Fibroblast of skin of right quadriceps (primary cell): ENCODE data around the gene MT1A.

Experiments
- DNase-seq: peaks from one replicate; pipeline ENCODE4 v3.0.0-alpha.2; 2013

Gene MT1A

DNA sequence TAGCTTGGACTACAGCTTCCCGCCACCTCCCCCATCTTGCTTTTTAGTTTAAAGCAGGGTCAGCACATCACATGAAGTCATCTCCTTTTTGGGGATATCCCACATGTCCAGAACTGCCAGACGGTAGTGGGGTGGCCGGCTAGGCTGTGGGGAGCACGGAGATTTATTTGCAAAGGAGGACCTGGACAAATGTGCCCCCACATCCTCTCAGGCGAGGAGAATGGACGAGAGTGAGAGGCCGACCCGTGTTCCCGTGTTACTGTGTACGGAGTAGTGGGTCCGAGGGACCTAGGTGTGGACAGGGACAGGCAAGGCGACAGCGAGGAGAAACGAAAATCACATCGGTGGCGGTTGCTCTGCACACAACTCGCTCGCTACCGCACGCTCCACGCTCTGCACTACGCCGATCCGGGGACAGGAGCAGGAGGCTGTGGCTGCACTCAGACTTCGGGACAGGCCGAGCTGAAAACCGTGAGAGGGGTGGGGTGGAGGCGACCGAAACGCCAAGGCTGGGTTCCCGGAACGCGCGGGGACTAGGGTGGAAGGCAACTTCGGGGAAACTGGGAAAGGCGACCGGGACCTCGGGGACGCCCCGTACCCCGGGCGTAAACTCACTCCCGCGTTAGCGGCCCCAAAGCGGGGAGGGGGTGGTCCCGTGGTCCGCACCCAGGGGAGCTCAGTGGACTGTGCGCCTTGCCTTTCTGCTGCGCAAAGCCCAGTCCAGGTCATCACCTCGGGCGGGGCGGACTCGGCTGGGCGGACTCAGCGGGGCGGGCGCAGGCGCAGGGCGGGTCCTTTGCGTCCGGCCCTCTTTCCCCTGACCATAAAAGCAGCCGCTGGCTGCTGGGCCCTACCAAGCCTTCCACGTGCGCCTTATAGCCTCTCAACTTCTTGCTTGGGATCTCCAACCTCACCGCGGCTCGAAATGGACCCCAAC, at the start of gene MT1A:
Gene MT1A, plus strand, starts transcription at position 853 of the 937 bp plus-strand sequence. Its CDS starts 73 bp downstream, at position 926.
- DNase-seq: no peak

DNA sequence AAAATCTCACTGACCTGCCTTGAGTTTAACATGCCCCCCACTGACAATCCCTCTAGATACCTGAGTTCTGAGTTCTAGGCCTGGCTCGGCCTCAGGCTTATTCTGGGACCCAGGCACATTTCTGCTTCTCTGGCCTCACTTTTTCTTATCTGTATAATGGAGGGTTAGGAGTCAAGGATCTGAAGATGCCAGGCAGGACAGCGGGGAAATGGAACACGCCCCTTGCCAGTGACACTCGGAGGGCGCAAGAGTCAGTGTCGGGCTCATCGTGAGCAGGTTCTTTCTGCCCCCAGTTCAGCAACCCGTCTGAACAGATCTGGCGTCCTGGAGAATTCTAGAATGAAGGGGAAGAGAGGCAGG, 49.7 kb upstream of the MT1A start:
- no peak for DNase-seq

DNA sequence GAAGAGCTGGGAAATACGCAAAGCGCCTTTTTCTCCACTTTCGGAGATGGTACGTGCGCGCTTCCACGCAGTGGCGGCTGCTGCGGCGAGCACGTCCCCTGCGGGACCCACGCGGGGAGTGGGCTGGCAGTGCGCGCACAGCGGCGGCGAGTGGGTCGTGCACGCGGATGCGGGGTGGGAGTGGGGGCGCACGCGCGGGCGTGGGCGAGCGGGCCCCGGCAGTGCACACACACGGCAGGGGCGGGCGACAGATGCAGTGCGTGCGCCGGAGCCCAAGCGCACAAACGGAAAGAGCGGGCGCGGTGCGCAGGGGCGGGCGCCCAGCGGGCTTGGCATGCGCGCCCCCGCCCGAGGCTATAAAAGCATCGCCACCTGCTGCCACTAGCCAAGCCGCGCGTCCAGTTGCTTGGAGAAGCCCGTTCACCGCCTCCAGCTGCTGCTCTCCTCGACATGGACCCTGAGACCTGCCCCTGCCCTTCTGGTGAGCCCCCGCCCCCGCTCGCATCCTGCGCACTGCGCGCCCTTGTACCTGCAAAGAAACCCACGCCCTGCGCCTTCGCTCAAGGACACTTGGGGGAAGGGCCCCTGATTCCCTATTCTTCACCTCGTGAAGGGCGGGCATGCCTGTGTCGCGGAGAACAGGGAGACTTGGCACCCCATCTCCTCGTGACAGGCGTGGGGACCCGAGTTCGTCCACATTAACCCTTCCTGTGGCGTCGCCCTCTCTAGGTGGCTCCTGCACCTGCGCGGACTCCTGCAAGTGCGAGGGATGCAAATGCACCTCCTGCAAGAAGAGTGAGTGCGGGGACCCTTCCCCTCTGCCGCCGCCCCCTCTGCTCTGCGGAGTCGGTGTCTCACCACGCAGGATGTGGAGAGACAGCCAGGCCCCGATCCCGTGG, 49.1 kb upstream of the MT1A start, which contains the start of gene MT3:
Gene MT3, plus strand, starts transcription at position 388 of the 899 bp plus-strand sequence. Its CDS starts 63 bp downstream, at position 451.
- no peak for DNase-seq

DNA sequence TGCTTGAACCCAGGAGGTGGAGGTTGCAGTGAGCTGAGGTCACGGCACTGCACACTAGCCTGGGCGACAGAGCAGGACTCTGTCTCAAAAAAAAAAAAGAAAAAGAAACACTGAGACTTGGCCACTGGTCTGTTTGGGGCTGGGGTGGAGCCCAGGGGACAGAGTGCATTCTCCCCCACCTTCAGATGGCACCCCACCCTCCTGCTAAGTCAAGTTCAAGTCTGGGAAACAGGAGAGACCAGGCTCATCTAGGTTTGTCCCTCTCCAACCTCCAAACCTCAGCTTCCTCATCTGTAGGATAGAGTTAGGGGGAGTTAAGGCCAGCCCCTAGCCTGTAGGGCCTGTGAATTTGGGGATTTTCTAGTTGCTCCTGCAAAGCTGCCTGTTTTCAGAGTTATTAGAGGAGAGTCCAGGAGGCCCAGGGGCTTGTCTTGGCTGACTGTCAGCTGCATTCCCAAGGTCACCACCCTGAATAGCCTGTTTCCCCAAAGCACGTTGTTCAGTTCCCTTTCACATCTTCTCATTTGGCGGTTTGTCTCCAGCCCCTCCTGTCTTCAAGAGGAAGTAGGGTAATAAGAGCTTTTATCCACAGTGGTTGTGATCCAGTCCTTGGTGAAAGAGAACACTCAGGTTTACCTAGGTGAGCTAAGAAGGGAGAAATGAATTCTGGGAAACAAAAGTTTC, 46.9 kb upstream of the MT1A start:
- DNase-seq: no peak

DNA sequence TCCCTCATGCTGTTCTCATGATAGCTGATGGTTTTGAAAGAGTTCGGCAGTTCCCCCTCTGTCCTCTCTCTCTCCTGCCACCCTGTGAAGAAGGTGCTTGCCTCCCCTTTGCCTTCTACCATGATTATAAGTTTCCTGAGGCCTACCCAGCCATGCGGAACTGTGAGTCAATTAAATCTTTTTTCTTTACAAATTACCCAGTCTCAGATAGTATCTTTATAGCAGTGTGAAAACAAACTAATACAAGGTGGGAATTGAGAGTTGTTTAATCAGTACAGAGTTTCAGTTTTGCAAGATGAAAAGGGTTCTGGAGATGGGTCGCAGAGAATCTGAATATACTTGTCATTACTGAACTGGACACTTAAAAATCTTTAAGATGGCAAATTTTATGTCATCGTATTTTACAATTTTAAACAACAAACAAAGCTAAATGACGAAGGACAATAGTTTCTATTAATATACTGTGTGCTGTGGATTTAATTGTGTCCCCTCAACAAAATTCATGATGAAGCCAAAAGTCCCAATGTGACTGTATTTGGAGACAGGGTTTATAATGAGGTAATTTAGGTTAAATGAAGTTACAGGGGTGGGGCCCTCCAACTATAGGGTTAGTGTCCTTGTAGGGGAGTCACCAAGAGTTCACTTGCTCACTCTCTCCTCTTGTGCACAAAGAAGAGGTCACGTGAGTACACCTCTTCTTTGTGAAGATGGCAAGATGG, 44.7 kb upstream of the MT1A start:
- DNase-seq: no peak

DNA sequence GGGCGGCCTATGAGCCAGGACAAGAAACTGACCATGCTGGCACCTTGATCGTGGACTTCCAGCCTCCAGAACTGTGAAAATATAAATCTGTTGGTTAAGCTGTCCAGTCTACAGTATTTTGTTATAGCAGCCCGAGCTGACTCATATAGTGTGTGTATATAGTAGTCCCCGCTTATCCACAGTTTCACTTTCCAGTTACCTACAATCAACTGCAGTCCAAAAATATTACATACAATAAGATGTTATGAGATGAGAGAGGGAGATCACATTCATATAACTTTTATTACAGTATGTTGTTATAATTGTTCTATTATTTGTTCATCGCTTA, 44.2 kb upstream of the MT1A start:
- no peak for DNase-seq

DNA sequence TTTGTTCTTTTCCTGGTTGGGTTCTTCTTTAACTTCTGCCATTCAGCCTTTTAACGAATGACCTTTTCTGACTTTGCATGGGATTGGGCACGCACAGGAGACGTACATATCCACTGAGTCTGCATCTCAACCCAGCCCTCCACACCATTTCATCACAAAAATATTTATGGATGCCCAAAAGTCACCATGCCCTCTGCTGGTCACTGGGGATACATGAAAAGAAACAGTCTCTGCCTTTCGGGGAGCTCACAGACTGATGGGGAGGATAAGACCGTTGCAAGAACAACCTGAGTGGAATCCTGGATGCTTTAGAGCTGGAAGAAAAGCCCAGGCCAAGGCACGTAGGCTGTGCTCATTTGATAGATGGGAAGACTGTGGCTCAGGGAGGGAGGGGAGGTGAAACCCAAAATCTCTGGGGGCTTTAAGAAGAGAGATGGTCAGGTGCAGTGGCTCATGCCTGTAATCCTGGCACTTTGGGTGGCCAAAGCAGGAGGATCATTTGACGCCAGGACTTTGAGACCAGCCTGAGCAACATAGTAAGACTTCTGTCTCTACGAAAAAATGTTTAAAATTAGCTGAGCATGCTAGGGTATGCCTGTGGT, 38.0 kb upstream of the MT1A start:
- DNase-seq: peak; percentile 59

DNA sequence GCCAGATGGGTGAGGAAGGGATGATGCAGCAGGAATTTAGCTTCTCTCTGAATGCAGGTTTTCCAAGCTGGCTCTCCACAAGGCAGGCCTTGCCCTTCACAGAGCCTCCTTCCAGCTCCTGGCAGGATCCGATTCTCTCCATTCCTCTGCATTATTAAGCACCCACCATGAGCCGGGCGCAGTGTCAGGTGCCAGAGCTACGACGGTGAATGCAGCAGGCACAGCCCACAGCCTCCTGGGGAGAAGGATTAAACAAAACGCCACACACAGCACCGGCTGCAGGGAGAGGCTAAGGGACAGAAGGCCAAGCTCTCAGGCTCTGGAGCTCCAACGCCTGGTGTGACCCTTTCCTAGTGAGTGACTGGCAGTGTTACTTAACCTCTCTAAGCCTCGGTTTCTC, 37.1 kb upstream of the MT1A start:
- no peak for DNase-seq

DNA sequence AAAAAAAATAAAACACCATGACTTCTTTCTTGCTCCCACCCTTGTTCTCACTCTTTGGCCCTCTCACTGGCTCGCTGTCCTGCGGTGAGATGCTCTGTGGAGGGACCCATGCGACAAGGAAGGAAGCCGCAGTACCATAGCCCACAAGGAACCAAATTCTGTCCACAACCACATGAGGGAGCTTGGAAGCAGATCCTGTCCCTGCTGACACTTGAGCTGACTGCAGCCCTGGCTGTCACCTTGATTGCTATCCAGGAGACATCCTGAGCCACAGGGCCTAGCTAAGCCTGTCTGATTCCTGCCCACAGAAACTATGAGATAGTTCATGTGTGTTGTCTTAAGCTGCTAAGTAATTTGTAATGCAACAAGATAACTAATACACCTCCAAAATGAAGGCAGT, 34.9 kb upstream of the MT1A start:
- peak; percentile 42 for DNase-seq

DNA sequence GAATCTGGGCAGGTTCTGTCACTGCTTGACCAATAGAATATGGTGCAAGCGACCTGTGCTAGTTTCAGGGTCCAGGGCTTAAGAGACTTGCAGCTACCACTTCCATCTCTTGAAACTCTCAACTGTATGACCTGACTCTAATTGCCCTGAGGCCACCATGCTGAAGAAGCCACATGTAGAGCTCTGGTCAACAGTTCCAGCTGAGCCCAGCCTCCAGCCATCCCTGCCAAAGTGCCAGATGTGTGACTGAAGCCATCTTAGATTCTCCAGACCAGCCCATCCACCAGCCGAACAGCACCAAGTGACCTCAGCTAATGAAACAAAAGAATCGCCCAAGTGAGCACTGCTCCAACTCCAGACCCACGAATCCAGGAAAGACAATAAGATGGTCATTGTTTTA, 33.5 kb upstream of the MT1A start:
- DNase-seq: no peak

DNA sequence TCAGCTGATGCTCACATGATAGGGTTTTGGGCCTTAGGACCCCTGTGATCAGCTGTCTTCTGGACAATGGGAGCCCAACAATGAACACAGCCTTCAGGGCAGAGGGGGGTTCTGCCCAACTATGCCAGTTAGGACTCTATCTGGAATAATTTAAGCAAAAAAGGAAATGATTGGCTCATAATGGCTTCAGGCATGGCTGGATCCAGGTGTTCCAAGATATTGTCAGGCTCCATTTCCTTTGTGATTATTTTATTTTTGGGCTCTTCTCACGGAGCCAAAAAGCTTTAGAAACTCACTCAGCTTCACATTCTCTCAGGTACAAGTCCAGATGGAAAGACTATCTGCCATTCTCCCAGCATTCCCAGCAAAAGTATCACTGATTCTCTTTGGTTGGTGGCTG, 33.0 kb upstream of the MT1A start:
- DNase-seq: no peak

DNA sequence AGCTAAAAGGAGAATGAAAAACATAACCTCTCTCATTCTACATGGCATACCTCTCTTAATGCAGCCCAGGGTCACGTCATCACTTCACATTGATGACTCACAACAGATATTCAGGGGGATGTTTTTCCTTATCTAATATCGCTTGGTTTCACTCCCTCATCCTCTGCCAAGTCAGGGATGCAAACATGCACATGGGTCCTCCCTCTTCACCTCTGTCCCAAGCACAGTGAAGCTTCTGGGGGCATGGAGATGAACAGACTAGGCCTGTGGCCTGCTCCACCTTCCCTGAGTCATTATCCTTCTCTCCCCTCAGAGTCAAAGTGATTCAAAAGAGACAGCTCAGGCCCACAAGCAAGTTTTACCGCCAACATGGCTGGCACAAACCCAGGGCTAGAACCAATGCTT, 32.4 kb upstream of the MT1A start:
- DNase-seq: peak; percentile 71

DNA sequence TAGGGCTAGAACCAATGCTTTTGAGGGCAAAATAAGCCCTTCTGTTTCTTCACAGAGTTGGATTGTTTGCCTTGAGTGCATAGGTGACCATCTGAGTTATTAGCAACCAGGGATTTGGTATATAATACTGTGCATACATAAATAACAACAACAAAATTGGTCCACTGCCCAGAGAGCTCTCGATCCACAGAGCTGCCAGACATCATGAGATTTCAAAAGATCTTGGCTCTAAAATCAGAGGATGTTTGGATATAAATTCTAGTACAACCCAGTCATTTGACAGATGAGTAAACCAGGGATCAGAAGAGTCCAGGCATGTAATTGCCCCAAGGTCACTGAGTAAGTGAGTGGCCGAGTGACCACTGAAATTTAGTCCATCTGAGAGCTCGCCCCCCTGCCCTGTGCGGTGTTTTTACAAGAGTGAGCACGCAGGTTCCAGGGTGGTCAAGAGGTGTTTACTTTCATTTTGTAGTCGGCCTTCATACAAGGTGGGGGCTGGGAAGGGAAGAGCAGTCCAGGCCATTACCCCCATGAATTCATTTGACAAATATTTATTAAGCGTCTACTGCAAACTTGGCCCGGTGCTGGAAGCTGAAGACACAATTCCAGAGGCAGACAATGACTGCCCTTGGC, 31.9 kb upstream of the MT1A start:
- DNase-seq: no peak

DNA sequence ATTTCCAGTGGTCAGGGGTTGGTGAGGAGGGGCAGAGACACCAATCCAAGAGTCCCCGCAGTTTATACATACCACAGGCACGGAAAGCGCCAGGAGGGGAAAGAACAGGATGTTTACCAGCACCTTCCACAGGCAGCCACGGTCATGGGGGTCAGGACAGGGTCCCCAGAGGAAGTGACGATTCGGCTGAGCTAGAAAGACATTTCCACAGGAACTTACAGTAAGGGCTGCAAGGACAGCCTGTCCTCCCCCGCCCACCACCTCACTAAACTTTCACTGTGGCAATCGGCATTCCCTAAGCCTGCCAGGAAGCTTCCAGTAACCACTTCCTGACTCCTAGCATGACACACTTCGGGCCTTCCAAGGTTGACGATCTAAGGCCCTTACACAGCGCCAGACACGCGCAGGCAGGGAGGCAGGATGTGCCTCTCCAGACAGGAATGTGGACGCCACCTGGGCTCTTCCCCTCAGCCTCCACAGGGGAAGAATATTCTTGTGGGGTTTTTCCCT, 31.3 kb upstream of the MT1A start:
- peak; percentile 98 for DNase-seq

DNA sequence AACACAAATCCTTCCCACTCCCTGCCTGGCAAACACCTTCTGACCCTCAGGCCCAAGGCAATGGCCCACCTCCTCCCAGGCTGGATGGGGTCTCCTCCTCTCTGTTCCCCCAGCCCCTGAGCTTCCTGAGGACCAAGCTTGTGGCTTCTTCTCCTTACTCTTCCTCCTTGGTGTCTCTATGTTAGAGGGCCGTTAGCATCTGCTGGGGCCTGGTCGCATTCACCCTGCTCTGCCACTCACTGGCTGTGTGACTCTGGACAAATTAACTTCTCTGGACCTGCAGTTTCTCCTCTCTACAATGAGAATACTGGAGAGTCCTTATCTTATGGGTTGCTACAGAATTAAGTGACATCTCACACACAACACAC, 30.8 kb upstream of the MT1A start:
- DNase-seq: no peak

DNA sequence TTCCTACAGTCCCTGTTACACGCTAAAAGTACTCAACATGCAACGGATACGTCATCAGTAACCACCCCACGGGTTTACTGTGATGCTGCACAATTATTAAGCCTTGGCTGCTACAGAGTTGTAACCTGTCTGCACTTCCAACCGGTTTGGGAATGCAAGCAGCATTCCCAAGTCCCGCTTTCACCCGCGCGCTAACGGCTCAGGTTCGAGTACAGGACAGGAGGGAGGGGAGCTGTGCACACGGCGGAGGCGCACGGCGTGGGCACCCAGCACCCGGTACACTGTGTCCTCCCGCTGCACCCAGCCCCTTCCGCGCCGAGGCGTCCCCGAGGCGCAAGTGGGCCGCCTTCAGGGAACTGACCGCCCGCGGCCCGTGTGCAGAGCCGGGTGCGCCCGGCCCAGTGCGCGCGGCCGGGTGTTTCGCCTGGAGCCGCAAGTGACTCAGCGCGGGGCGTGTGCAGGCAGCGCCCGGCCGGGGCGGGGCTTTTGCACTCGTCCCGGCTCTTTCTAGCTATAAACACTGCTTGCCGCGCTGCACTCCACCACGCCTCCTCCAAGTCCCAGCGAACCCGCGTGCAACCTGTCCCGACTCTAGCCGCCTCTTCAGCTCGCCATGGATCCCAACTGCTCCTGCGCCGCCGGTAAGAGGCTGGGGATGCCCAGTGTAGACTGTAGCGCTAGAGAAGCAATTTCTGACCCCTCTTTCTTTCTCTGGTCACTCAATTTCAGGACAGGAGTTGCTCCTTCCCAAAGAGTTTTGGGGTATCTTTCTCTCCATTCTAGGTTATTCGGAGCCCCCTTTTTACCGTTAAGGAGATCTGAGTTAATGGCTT, 30.2 kb upstream of the MT1A start, which contains the start of gene MT2A:
Gene MT2A, plus strand, starts transcription at position 542 of the 833 bp plus-strand sequence. Its CDS starts 72 bp downstream, at position 614.
- peak; percentile 96 for DNase-seq

DNA sequence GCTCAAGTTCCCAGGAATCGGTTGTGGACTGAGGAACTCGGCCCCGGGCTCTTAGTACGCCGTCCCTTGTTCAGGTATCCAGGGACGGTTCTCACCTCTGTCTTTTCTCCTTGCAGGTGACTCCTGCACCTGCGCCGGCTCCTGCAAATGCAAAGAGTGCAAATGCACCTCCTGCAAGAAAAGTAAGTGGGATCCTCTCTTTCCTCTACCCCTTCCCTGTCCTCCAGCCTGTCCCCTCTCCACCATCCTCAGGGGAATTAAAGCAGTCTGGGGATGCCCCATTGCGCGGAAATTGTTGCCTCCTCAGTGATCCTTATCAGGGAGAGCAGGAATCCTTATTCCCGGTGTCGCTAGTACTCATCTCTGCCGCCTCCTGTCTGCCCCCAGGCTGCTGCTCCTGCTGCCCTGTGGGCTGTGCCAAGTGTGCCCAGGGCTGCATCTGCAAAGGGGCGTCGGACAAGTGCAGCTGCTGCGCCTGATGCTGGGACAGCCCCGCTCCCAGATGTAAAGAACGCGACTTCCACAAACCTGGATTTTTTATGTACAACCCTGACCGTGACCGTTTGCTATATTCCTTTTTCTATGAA, 29.5 kb upstream of the MT1A start:
- no peak for DNase-seq

DNA sequence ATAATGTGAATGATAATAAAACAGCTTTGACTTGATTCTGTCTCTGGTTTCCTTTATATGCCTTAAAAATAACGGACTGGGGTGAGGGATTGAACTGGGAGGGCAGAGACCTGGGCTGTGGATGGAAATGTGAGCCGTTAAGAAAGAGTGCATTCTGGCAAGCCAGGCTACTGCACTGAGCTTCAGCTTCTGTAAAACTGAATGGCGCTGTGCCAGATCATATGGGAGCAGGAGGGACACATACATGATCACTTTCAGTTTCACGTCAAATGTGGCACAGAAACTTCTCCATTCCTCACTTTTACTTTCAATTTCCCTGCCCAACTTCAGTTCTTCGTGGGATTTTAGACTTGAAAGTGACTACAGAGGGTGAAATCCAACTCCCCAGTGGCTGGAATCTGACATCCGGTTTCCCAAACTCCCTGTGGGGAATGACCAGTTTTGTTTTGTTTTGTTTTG, 29.0 kb upstream of the MT1A start:
- peak; percentile 77 for DNase-seq

DNA sequence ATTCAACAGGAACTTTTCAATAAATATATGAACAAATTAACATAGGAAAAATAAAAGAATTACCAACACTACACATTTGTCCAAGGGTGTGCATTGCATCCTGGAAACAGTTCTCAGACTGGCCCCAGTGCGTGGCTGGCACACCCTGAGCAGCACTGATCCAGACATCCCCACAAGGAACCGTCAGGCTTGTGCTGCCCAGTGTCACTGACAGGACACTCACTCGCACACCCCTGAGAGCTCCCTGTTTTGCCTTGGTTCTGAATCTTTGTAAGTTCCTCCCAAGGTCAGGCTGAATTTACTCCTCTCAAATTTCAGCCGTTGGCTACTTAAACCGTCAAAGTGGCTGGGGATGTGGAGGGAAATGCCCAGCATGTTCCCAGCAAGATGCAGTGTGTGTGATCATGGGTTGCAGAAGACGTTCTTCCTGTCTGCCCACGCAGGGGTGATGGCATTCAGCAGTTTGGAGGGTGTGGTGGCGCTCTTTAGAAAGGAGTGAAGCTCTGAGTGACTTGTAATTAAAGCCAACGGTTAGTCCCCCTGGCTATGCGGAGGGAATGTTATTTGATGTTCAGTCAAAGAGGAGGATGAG, 28.4 kb upstream of the MT1A start:
- peak; percentile 66 for DNase-seq
